ENCODE measurements around the gene SOWAHB.

Gene SOWAHB, protein sequence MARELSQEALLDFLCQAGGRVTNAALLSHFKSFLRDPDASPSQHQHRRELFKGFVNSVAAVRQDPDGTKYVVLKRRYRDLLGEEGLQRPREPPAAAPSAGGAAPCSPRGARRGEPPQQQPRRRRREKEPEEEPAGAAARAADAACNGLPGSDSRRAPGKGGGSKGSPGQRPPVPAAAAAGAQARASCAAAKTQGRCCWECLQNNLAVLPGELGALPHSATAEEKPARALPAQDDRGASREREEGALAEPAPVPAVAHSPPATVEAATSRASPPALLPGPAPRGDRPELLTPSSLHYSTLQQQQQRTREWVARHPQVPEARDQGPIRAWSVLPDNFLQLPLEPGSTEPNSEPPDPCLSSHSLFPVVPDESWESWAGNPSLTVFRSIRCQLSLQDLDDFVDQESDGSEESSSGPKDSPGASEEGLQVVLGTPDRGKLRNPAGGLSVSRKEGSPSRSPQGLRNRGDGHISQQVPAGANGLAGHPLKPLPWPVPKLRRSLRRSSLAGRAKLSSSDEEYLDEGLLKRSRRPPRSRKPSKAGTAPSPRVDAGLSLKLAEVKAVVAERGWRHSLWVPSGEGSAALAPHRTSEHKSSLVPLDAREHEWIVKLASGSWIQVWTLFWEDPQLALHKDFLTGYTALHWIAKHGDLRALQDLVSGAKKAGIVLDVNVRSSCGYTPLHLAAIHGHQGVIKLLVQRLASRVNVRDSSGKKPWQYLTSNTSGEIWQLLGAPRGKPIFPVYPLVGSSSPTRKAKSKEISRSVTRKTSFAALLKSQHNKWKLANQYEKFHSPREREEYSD

DNA sequence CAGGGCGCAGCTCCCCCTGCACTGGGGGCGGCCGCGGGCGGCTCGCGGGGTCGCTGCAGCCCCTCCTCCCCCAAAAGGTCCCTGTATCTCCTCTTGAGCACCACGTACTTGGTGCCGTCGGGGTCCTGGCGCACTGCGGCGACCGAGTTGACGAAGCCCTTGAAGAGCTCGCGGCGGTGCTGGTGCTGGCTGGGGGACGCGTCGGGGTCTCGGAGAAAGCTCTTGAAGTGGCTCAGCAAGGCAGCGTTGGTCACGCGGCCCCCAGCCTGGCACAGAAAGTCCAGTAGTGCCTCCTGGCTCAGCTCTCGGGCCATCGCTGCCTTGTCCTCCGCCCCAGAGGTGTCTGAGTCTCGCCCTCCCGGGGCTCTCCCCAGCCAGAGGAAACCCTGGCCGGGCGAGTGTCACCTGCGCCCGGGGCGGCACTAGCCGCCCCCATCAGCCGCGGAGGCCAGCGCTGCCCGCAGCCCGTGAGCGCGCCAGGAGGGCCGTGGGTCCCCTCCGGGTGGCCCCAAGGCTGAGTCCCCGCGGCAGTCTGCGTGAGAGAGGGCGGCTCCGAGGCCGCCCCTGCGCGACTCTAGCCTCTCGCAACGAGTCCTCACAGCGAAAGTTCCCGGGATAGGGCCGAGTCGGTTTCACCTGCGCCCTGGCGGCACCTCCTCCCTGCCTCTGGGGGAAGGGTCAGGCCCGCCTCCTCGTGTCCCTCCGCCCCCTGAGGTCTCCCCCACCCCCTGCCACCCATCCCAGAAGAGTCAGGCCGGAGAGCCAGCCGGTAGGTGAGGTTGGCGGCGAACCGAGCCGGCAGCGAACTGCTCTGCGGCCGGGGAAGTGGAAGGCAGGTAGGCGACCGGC lies at the start of gene SOWAHB:
Gene SOWAHB, minus strand, starts transcription at position 609 of the 849 bp plus-strand sequence. Its CDS starts 295 bp downstream, at position 314.
- peak; percentile 41 for DNase-seq (ENCODE audit: low spot score)

DNA sequence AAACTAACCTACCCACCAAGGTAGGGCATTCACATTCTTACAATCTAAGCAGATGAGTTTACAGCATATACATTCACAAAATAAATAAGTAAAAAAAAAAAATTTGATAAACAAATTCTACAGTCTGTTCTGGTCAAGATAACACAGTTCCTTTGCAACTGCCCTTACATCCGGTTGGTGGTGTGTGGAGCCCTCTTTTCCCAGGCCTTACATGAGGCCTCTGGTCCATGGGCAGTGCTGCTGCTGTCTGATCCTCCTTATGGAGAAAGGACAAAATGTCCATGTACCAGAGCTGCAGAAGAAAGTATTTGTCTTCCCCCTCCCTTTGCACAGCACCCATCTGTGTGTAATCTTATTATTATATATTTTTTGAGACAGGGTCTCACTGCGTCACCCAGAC lies 49.4 kb upstream of the SOWAHB start:
- DNase-seq (ENCODE audit: low spot score), result no peak

DNA sequence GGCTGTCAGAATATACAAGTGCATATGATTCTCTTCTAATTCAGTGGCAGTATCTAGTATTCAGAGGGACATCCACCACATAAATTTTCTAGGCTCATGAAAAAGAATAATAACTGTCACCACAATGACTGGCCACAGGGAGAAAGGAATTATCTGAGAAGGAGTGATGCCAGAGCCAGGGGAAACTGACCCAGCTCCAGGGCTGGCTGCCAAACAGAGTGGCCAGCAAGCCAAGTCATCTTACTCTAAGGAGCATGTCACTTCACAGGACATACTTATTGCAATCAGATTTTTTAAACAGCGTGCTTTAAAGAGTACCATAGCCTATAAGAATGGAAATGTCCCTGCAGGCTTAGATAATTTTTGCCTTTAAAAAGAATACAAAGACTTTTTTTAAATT lies 45.8 kb upstream of the SOWAHB start:
- peak; percentile 26 for DNase-seq (ENCODE audit: low spot score)

DNA sequence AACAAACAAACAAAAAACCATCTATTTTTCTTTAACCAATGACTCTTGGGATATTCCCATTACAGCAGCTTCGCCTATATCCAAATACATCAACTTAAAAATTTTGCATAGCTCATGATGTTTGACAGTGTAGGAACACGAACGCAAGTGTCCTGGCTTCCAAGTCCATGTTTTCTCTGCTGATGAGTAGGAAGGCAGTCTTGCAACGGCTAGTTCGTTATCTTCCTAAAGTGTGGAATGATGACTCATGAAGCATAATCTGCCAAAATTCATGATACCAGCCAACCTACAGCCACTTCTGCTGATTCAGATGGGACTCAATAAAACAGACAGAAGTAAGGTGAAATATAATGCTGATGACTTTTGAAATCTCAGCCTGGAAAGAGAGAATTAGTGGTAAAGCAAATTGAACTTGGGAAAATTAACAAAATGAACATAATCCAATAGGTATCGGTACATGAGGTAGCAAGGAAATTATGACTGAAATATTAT lies 45.2 kb upstream of the SOWAHB start:
- DNase-seq (ENCODE audit: low spot score), result peak; percentile 37

DNA sequence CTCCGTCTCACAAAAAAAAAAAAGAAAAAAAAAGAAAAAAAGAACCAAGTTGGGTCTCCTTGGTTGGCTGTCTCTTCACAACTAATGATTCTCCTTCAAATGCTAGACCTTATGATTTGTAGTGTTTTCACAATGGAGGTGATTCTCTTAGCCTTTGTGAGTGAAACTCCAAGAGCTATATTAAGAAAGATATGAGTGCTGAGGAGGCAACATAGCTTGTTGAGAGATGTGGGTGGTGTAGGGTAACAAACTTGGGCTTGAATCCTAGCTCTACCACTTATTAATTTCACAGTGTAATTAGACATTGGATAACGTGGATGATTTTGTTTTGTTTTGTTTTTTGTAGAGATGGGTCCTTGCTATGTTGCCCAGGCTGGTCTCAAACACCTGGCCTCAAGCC lies 41.2 kb upstream of the SOWAHB start:
- DNase-seq (ENCODE audit: low spot score), result no peak

DNA sequence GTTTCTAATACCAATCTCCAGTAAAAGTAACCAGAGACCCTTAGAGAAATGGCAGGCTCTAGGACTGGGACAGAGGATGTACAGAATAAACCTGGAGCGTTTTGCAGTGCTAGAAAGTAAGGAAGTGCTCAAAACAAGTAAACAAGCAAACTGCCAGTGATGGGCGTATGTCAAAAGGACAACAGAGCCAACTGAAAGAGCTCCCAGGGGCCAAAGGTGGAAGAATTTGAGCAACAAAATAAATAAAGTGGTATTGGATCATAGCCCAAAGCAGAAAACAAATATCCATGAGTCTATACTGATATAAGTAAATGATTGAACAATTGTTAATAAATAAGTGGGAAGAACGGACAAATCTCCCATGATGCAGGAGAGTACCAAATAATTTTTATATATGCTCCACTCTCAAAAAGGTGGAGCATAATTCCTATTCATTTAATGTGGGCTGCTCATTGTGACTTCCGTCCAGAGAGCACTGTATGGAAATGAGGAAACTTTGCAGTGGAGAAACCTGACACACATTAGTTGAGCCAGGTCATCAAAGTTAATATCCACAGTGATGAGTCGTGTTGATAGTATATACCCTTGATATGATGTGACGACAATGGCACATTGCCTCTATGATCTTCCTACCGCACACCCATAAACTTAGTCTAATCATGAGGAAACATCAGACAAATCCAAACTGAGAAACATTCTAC lies 33.8 kb upstream of the SOWAHB start:
- no peak for DNase-seq (ENCODE audit: low spot score)

DNA sequence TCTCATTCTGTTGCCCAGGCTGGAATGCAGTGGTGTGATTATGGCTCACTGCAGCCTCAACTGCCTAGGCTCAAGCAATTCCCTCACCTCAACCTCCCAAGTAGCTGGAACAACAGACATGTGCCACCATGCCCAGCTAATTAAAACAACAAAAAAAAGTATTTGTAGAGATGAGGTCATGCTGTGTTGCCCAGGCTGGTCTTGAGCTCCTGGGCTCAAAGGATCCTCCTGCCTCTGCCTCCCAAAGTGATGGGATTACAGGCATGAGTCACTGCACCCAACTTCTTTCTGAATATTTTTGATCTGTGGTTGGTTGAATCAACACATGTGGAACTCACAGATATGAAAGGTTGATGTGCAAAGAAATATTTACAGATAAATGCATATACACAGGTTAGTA lies 33.1 kb upstream of the SOWAHB start:
- no peak for DNase-seq (ENCODE audit: low spot score)

DNA sequence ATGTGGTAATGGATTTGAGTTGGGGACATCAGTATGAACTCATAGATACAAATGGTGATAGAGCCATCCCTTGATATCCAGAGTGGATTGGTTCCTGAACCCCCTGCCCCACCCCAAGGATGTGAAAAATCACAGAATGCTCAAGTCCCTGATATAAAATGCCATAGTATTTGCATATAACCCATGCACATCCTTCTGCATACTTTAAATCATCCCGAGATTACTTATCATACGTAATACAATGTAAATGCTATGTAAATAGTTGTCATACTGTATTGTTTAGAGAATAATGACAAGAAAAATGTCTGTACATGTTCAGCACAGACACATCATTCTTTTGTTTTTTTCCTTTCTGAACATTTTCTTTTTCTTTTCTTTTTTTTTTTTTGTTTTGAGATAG lies 32.7 kb upstream of the SOWAHB start:
- DNase-seq (ENCODE audit: low spot score), result no peak

DNA sequence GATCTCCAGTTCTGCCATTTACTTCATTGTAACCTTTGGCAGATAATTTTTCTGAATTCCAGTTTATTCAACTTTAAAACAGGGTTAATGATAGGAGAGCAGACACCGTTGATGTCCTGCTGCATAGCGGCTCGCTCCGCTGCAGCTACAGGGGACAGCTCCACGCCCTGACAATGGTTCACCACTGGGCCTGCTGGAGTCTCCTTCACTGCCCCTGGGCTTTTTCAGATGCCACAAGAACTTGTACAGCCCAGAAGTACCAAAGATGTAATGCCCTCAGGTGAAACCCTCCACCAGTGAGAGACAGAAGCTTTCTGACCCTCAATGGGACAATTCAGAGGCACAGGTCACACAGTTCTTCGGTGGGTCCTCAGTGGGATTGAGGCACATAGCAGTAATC lies 28.9 kb upstream of the SOWAHB start:
- DNase-seq (ENCODE audit: low spot score), result no peak

DNA sequence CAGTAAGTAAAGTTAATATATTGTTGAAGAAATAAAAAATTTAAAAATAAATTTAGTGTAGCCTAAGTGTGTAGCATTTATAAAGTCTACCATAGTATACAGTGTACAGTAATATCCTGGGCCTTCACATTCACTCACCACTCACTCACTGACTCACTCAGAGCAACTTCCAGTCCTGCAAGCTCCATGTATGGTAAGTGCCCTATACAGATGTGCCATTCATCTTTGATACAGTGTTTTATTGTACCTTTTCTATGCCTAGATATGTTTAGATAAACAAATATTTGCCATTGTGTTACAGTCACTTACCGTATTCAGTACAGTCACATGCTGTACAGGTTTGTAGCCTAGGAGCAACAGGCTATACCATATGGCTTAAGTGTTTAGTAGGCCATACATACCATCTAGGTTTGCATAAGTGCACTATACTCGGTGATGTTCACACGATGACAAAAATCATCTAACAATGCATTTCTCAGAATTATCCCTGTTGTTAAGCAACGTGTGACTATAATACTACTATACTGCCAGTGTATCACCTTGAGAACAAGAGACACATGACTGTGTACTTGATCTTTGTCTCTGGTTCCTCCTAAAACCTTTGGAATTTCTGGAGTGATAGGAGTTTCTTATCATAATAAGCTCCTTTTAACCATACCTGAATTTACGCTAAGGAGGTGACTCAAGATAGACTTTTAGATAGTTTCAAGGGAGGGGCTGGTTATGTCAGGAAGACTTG lies 25.8 kb upstream of the SOWAHB start:
- no peak for DNase-seq (ENCODE audit: low spot score)

DNA sequence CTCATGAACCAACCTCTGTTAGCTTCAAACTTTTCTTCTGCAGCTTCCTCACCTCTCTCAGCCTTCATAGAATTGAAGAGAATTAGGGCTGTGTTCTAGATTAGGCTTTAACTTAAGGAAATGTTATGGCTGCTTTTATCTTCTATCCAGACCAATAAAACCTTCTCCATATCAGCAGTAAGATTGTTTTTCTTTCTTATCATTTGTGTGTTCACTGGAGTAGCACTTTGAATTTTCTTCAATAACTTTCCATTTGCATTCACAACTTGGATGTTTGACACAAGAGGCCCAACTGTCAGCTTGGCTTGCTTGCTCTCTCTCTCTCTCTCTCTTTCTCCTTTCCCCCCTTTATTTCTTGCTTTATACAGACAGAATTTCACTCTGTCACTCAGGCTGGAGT lies 22.8 kb upstream of the SOWAHB start:
- no peak for DNase-seq (ENCODE audit: low spot score)

DNA sequence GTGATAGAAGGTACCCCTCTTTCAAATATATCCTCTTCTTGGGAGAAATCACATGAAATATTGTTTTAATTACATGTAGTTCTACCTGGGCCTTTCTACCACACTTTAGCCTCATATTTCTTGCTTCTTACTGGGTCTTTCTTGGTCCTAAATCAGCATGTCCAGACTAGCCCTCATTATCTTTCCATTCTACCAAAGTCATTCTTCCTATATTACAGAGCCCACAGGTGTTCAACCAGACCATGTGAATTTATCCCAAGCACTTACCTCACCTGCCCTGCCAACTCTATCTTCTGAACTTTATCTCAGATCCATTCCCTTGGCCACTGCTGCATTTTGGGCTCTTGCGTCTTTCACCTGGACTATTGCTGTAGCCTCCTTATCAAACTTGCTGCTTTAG lies 11.8 kb upstream of the SOWAHB start:
- no peak for DNase-seq (ENCODE audit: low spot score)

DNA sequence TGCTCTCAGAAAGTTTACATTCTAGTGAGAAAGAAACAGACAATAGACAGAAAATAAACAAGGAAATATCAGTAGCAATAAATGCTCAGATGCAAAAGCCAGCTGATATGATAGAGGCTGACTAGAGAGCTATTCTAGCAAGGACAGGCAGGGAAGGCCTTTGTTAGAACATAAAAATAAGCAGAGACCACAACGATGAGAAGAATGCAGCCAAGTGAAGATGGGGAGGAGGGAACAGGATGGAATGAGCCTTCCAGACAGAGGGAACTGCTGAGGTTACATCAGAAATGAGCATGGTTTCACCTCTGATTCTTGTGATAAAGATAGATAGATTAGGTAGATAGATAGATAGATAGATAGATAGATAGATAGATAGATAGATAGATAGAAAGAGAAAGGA lies 7.6 kb upstream of the SOWAHB start:
- DNase-seq (ENCODE audit: low spot score), result peak; percentile 87

DNA sequence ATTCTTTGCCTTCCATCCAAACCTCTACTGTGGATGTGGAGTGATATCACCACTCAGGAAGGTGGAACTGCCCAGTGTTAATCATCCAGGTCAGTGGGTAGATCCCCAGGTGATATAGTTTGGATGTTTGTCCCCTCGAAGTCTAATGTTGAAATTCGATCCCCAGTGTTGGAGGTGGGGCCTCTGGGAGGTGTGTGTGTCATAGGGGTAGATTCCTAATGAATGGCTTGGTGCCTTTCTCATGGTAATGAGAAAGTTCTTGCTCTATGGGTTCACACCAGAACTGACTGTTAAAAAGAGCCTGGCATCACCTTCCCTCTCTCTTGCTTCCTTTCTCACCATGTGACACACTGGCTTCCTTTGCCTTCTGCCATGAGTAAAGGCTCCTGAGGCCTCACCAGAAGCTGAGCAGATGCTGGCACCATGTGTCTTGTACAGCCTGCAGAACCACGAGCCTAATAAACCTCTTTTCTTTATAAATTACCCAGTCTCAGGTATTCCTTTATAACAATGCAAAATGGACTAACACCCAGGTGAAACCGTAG lies 6.8 kb upstream of the SOWAHB start:
- no peak for DNase-seq (ENCODE audit: low spot score)

DNA sequence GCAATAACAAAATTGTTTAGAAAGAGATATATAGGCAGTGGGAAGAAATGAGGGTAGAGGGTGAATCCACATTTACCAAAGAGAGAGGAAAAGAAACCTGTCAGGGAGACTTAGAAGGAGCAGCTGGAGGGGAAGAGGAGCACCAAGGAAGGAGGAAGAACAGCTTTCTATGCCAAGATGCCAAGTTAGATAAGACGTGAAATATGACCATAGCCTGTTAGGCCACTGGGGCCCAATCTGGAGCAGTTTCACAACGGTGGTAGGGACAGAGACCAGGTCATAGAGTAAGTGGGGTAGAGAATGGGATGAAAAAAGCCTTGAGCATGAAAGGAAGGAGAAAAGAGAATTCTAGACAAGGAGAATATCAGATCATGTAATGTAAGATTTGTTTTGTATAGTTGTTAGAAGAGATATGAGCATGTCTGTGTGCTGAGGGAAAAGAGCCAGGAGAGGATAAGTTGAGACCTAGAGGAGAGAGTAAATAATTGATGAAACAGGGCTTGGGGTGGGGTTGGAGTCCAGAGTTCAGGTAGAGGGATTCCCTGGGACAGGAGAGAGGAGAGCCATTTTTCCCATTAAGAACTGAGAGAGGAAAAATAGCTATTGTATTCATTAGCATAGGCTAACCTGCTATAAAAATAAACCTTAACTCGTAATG lies 4.4 kb upstream of the SOWAHB start:
- no peak for DNase-seq (ENCODE audit: low spot score)

DNA sequence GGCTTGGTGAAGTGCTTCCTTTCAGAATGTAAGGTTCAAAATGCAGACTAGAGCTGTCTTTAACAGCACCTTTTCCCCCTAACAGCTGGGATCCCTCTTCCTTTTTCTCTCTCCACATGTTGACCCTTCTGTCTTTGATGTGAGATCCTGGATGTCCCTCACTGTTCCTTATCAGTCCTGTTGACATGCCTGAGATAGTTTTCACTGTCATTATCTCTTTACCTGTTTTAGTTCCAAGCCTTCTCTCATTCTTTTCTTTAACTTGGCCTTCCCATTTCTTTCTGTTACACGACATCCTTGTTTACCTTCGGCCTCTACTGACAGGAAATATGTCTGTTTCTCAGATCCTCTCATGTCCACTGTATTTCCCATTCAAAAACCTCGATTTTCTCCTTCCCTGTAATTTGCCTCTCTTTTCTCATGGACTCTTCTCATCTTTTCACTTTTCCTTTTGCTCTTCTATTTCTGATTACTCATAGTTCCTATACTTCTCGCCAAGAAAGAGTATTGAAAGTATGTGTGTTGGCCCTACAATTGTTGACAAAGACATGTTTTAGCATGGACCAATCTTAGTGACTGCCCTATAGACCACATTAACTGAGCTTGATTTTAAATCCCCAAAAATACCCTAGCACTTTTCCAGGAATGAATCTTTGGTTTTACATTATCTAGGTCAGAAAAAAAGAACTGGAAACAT lies 1.2 kb upstream of the SOWAHB start:
- DNase-seq (ENCODE audit: low spot score), result no peak

DNA sequence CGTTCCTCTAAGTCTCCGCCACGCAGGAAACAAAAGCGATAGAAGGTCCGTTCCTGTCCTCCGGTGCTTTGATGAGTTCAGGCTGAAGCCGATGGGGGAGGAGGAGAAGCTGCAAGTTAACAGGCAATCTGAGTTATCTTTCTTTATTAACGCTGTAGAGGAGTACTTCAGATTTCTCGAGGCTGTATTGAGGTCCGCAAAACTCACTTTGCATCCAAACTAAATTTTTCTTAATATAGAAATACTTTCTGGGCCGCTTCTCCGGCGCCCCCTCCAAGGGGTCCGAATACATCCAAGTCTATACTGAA lies 395 bp upstream of the SOWAHB start:
- no peak for DNase-seq (ENCODE audit: low spot score)

DNA sequence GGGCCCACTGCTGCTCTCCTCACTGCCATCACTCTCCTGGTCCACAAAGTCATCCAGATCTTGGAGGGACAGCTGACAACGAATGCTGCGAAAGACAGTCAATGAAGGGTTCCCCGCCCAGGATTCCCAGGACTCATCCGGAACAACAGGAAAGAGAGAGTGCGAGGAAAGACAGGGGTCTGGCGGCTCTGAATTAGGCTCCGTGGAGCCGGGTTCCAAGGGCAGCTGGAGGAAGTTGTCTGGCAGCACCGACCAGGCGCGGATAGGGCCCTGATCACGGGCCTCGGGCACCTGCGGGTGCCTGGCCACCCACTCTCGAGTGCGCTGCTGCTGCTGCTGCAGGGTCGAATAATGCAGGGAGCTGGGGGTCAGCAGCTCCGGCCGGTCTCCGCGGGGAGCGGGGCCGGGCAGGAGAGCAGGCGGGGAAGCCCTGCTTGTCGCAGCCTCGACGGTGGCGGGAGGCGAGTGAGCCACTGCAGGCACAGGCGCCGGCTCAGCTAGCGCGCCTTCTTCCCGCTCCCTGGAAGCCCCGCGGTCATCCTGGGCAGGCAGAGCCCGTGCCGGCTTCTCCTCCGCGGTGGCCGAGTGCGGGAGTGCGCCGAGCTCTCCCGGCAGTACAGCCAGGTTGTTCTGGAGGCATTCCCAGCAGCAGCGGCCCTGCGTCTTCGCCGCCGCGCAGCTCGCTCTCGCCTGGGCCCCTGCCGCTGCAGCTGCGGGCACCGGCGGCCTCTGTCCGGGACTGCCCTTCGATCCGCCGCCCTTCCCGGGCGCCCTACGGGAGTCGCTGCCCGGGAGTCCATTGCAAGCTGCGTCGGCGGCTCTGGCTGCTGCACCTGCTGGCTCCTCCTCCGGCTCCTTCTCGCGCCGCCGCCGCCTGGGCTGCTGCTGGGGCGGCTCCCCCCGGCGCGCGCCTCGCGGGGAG lies 1.1 kb downstream of the SOWAHB start:
- DNase-seq (ENCODE audit: low spot score), result peak; percentile 56

DNA sequence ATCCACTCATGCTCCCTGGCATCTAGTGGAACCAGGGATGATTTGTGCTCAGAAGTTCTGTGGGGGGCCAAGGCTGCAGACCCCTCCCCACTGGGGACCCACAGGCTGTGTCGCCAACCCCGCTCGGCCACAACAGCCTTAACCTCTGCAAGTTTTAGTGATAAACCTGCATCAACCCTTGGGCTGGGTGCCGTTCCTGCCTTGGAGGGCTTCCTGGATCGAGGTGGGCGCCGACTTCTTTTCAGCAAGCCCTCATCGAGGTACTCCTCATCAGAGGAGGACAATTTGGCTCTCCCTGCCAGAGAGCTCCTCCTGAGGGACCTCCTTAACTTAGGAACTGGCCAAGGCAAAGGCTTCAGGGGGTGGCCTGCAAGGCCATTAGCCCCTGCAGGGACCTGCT lies 1.9 kb downstream of the SOWAHB start:
- no peak for DNase-seq (ENCODE audit: low spot score)
